GM23338 (cell line): ENCODE results near the gene GAPVD1. TPM values are rescaled to one million over a fixed set of nuclear protein-coding genes. Genes with fewer than 3 reads are reported as not detected.
A peak's percentile ranks its signal among the peaks of the same experiment; 100 is the strongest.

Source experiments
- ATAC-seq: fragments of 200-7000 bp; cut with Tn5 transposase; 3 replicates; pipeline ENCODE4 v1.9.1; 2020
- DNase-seq: peaks from one replicate; pipeline ENCODE4 v3.0.0-alpha.2; 2015; ENCODE audit warnings: low spot score
- H2AFZ ChIP-seq: fragments of 200-600 bp; sonication (generic); 2 replicates; pipeline ENCODE4 v1.8.0; 2016; ENCODE audit warnings: antibody characterized with exemption, mild to moderate bottlenecking, moderate library complexity
- H3F3A ChIP-seq: fragments of 200-600 bp; sonication (generic); replicated peaks from 2 replicates; pipeline ENCODE4 v1.8.0; 2017; ENCODE audit warnings: antibody characterized with exemption, mixed run types, low read depth
- H3K27ac ChIP-seq: fragments of 200-600 bp; sonication (generic); 2 replicates; pipeline ENCODE4 v1.6.1; 2016; ENCODE audit warnings: low read depth
- H3K27me3 ChIP-seq: fragments of 200-600 bp; sonication (generic); 2 replicates; pipeline ENCODE4 v1.8.0; 2016; ENCODE audit warnings: mild to moderate bottlenecking, mixed run types, moderate library complexity; ENCODE audit not compliant: insufficient read depth
- H3K36me3 ChIP-seq: fragments of 200-600 bp; sonication (generic); 2 replicates; pipeline ENCODE4 v1.8.0; 2016; ENCODE audit warnings: mild to moderate bottlenecking; ENCODE audit not compliant: insufficient read depth
- H3K4me1 ChIP-seq: fragments of 200-600 bp; sonication (generic); 2 replicates; pipeline ENCODE4 v1.8.0; 2016; ENCODE audit warnings: mild to moderate bottlenecking, moderate library complexity; ENCODE audit not compliant: insufficient read depth
- H3K4me2 ChIP-seq: fragments of 200-600 bp; sonication (generic); 2 replicates; pipeline ENCODE4 v1.7.1; 2017; ENCODE audit warnings: mixed run types
- H3K4me3 ChIP-seq: fragments of 200-600 bp; sonication (generic); 2 replicates; pipeline ENCODE4 v1.6.1; 2016; ENCODE audit warnings: mixed run types
- H3K79me2 ChIP-seq: fragments of 200-600 bp; sonication (generic); replicated peaks from 2 replicates; pipeline ENCODE4 v1.8.0; 2017; ENCODE audit warnings: mild to moderate bottlenecking; ENCODE audit not compliant: insufficient read depth
- H3K9me2 ChIP-seq: fragments of 200-600 bp; sonication (generic); 2 replicates; pipeline ENCODE4 v1.8.0; 2017; ENCODE audit not compliant: insufficient read depth
- H4K20me1 ChIP-seq: fragments of 200-600 bp; sonication (generic); replicated peaks from 2 replicates; pipeline ENCODE4 v1.8.0; 2017; ENCODE audit warnings: mild to moderate bottlenecking; ENCODE audit not compliant: insufficient read depth
- H3K27ac Mint-ChIP-seq: 2 replicates; pipeline ENCODE4 v1.8.0; 2020; ENCODE audit warnings: inconsistent platforms, mild to moderate bottlenecking, moderate library complexity, mixed read lengths
- H3K27me3 Mint-ChIP-seq: 3 replicates; pipeline ENCODE4 v1.8.0; 2022; ENCODE audit warnings: low read depth, mild to moderate bottlenecking, moderate library complexity, mixed read lengths, inconsistent platforms; ENCODE audit not compliant: insufficient read depth, poor library complexity
- H3K36me3 Mint-ChIP-seq: 3 replicates; pipeline ENCODE4 v1.8.0; 2021; ENCODE audit warnings: low read depth, mild to moderate bottlenecking, inconsistent platforms, moderate library complexity, mixed read lengths
- H3K4me1 Mint-ChIP-seq: 3 replicates; pipeline ENCODE4 v1.8.0; 2020; ENCODE audit warnings: mild to moderate bottlenecking, inconsistent platforms, mixed read lengths
- H3K4me3 Mint-ChIP-seq: 3 replicates; pipeline ENCODE4 v1.8.0; 2021; ENCODE audit warnings: moderate library complexity, mild to moderate bottlenecking, inconsistent platforms, mixed read lengths
- H3K9me3 Mint-ChIP-seq: 3 replicates; pipeline ENCODE4 v1.8.0; 2020; ENCODE audit warnings: moderate library complexity, mild to moderate bottlenecking, inconsistent platforms, mixed read lengths
- CREB1 ChIP-seq: fragments of 250-450 bp; sonication (Bioruptor Pico); IDR thresholded peaks from 2 replicates; pipeline ENCODE4 v1.5.0; 2020; ENCODE audit warnings: low read depth, mild to moderate bottlenecking, moderate library complexity
- CTCF ChIP-seq, 2 experiments: fragments of 200-600 bp in 1 of 2; sonication (generic) in 1 of 2; conservative IDR thresholded peaks; 2 replicates each; pipeline versions ENCODE4 v1.5.1 to v1.6.1; 2016 to 2017; ENCODE audit warnings: antibody characterized with exemption in 2 of 2, low read depth in 2 of 2, mild to moderate bottlenecking in 2 of 2, moderate library complexity in 1 of 2
- EZH2phosphoT487 ChIP-seq: fragments of 200-600 bp; sonication (generic); IDR thresholded peaks from one replicate; pipeline ENCODE4 v1.8.1; 2018; ENCODE audit warnings: antibody characterized with exemption; ENCODE audit not compliant: unreplicated experiment
- POLR2AphosphoS5 ChIP-seq: IDR thresholded peaks from 2 replicates; pipeline ENCODE4 v1.6.1; 2016; ENCODE audit warnings: antibody characterized with exemption, low read depth
- REST ChIP-seq: IDR thresholded peaks from one replicate; pipeline ENCODE4 v1.6.1; 2018; ENCODE audit warnings: antibody characterized with exemption; ENCODE audit not compliant: unreplicated experiment
- ZNF114 ChIP-seq: fragments of 250-450 bp; sonication (Bioruptor Pico); IDR thresholded peaks from 2 replicates; pipeline ENCODE4 v1.5.0; 2020; ENCODE audit warnings: mild to moderate bottlenecking, moderate library complexity
- ZNF462 ChIP-seq: fragments of 250-450 bp; sonication (Bioruptor Pico); IDR thresholded peaks from 2 replicates; pipeline ENCODE4 v1.5.0; 2020; ENCODE audit warnings: mild to moderate bottlenecking, moderate library complexity
- polyA plus RNA-seq: library from polyadenylated mRNA; unstranded; fragments of >200 nt; fragmentation: Nextera tagmentation; extraction: Ambion mirVana; gene quantifications from 2 replicates; pipeline ENCODE4 v1.2.1, GENCODE V29; 2016
- total RNA-seq: library from RNA; depleted of rRNA; stranded (reverse); fragments of >200 nt; shearing (Covaris generic); gene quantifications from 2 replicates; pipeline ENCODE4 v1.2.3, GENCODE V29; 2014

The GAPVD1 gene
- total and polyA plus RNA-seq, 2 experiments from 2014 or later, result 19.2 to 34.6 TPM

GRCh38 chr9:125260561-125260960, 1.1 kb upstream of the GAPVD1 start:
- H3K9me3 Mint-ChIP-seq, result no peaks in the 10 kb centered on the region
- no peak for TF ChIP-seq CTCF (conservative IDR thresholded peaks at IDR 0.05; ENCODE audit: low read depth in 2 of 2)
- TF ChIP-seq POLR2AphosphoS5, result no peak
- TF ChIP-seq ZNF462, result no peak
- TF ChIP-seq CREB1 (CRISPR knock-in tag), result no peak
- no peak for TF ChIP-seq EZH2phosphoT487
- no peak for TF ChIP-seq REST
- TF ChIP-seq ZNF114, result no peak
- ATAC-seq, result no peak
- H3K4me3 Mint-ChIP-seq, result peak overlapping the region; percentile 98
- peaks cover 37% of the 10 kb centered on the region for H3K79me2 ChIP-seq
- H3K4me1 Mint-ChIP-seq, result peaks cover 9% of the 10 kb centered on the region
- H3K27ac Mint-ChIP-seq, result no peak overlapping the region; the same call in 1 of the 2 replicates
- H3K27me3 Mint-ChIP-seq, result peaks cover 15% of the 10 kb centered on the region
- no peaks in the 10 kb centered on the region for H3K27me3 ChIP-seq
- H3F3A ChIP-seq, result 0 out of 2 replicates have a peak, but pooled peaks cover 5% of the 10 kb centered on the region
- peaks cover 3% of the 10 kb centered on the region; the same call in 1 of the 2 replicates for H3K9me2 ChIP-seq
- no peak overlapping the region for H3K4me3 ChIP-seq
- no peak for DNase-seq
- H2AFZ ChIP-seq, result no peak overlapping the region
- 0 out of 2 replicates have a peak, but pooled peaks cover 6% of the 10 kb centered on the region for H3K4me1 ChIP-seq
- H3K27ac ChIP-seq, result no peak overlapping the region
- no peaks in the 10 kb centered on the region; the same call in 2 of the 3 replicates for H3K36me3 Mint-ChIP-seq
- H4K20me1 ChIP-seq, result peaks cover 9% of the 10 kb centered on the region
- no peak overlapping the region for H3K4me2 ChIP-seq
- H3K36me3 ChIP-seq, result no peaks in the 10 kb centered on the region
